ENCODE data around the gene SLC6A20.

Gene SLC6A20

GRCh38 chr3:45781841-45782240, 14.5 kb downstream of the SLC6A20 start:
- TF ChIP-seq REST (IDR thresholded peaks at IDR 0.05; ENCODE audit: insufficient read depth in 1 of 2, low read depth in 2 of 2, low read length in 2 of 2) (no peak), TAF1 (IDR thresholded peaks at IDR 0.05; ENCODE audit: borderline replicate concordance, insufficient read depth, low read length) (no peak), SIN3A (IDR thresholded peaks at IDR 0.05; ENCODE audit: borderline replicate concordance, insufficient read depth, low read length) (no peak), POLR2AphosphoS5 (IDR thresholded peaks at IDR 0.05; ENCODE audit: low read depth, low read length) (no peak), FOXP2 (optimal IDR thresholded peaks at IDR 0.05; ENCODE audit: borderline replicate concordance, extremely low read depth, extremely low read length, insufficient read depth) (no peak)

GRCh38 chr3:45781271-45781670, 15.1 kb downstream of the SLC6A20 start:
- TF ChIP-seq REST (IDR thresholded peaks at IDR 0.05; ENCODE audit: insufficient read depth in 1 of 2, low read depth in 2 of 2, low read length in 2 of 2) (no peak), SIN3A (IDR thresholded peaks at IDR 0.05; ENCODE audit: borderline replicate concordance, insufficient read depth, low read length) (no peak), TAF1 (IDR thresholded peaks at IDR 0.05; ENCODE audit: borderline replicate concordance, insufficient read depth, low read length) (no peak), FOXP2 (optimal IDR thresholded peaks at IDR 0.05; ENCODE audit: borderline replicate concordance, extremely low read depth, extremely low read length, insufficient read depth) (no peak), POLR2AphosphoS5 (IDR thresholded peaks at IDR 0.05; ENCODE audit: low read depth, low read length) (no peak)

GRCh38 chr3:45779746-45780735, 16.3 kb downstream of the SLC6A20 start:
- no peak for TF ChIP-seq REST (IDR thresholded peaks at IDR 0.05; ENCODE audit: insufficient read depth in 1 of 2, low read depth in 2 of 2, low read length in 2 of 2)

GRCh38 chr3:45778761-45779201, 17.6 kb downstream of the SLC6A20 start:
- no peak for TF ChIP-seq FOXP2 (optimal IDR thresholded peaks at IDR 0.05; ENCODE audit: borderline replicate concordance, extremely low read depth, extremely low read length, insufficient read depth)
- TF ChIP-seq TAF1 (IDR thresholded peaks at IDR 0.05; ENCODE audit: borderline replicate concordance, insufficient read depth, low read length) = no peak
- no peak for TF ChIP-seq POLR2AphosphoS5 (IDR thresholded peaks at IDR 0.05; ENCODE audit: low read depth, low read length)
- TF ChIP-seq REST (IDR thresholded peaks at IDR 0.05; ENCODE audit: insufficient read depth in 1 of 2, low read depth in 2 of 2, low read length in 2 of 2) = no peak
- TF ChIP-seq SIN3A (IDR thresholded peaks at IDR 0.05; ENCODE audit: borderline replicate concordance, insufficient read depth, low read length) = no peak
